ENCODE results near the gene DACH1.

The DACH1 gene

DNA sequence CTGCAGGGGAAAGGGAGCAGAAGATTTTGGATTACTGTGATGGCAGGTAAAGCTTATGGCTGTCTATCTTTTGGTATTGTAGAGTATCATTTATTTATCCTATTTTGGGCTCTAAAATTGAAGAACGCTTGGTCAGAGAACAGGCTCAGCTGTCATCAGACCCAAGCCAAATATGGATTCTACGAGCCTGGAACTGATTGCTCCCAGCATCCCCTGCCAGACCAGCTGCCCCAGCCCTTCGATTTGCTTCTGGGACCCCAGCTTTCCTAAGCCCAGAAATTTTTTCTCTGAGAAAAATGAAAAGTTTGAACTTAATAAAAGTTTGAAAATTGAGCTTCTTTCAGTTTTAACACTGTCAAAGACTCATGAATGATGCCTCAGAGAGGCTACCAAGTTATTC, 472.8 kb downstream of the DACH1 start:
- no peak for DNase-seq (ENCODE audit: low spot score)

Data from putamen (tissue), 1 donor.